Effector memory CD4-positive, alpha-beta T cell (primary cell): ENCODE results near the gene SNAP25.

Experiments used
- DNase-seq, 3 donors: peaks; one replicate each; pipeline ENCODE4 v3.0.0-alpha.2; 2020
- H3K27ac ChIP-seq: 2 replicates; pipeline ENCODE4 v1.7.0; 2013; ENCODE audit warnings: mild to moderate bottlenecking, low read length, moderate library complexity; ENCODE audit not compliant: insufficient read depth, poor library complexity, severe bottlenecking
- H3K27me3 ChIP-seq: replicated peaks from 2 replicates; pipeline ENCODE4 v1.7.0; 2013; ENCODE audit warnings: mild to moderate bottlenecking, low read length; ENCODE audit not compliant: insufficient read depth, control insufficient read depth, poor library complexity, severe bottlenecking
- H3K36me3 ChIP-seq: 2 replicates; pipeline ENCODE4 v1.7.0; 2013; ENCODE audit warnings: mild to moderate bottlenecking, low read length, moderate library complexity; ENCODE audit not compliant: control insufficient read depth, insufficient read depth
- H3K4me1 ChIP-seq: 2 replicates; pipeline ENCODE4 v1.7.0; 2013; ENCODE audit warnings: low read length, mild to moderate bottlenecking; ENCODE audit not compliant: control insufficient read depth, insufficient read depth, poor library complexity, severe bottlenecking
- H3K4me3 ChIP-seq: 2 replicates; pipeline ENCODE4 v1.7.0; 2013; ENCODE audit warnings: low read length, low read depth, mild to moderate bottlenecking; ENCODE audit not compliant: insufficient read depth, poor library complexity, severe bottlenecking
- H3K9me3 ChIP-seq: 2 replicates; pipeline ENCODE4 v1.7.0; 2013; ENCODE audit warnings: mild to moderate bottlenecking, low read length, moderate library complexity; ENCODE audit not compliant: control insufficient read depth

SNAP25 gene

GRCh38 chr20:10260316-10260715, 41.7 kb downstream of the SNAP25 start:
- Histone ChIP-seq H3K27me3 (no peaks in the 10 kb centered on the region), H3K9me3 (no peaks in the 10 kb centered on the region), H3K27ac (no peak overlapping the region), H3K36me3 (no peaks in the 10 kb centered on the region), H3K4me1 (no peaks in the 10 kb centered on the region), H3K4me3 (no peak overlapping the region)
- DNase-seq: no peak

GRCh38 chr20:10261702-10262101, 43.1 kb downstream of the SNAP25 start:
- no peaks in the 10 kb centered on the region for H3K9me3 ChIP-seq
- no peaks in the 10 kb centered on the region for H3K36me3 ChIP-seq
- no peak for DNase-seq
- H3K27me3 ChIP-seq: no peaks in the 10 kb centered on the region
- H3K27ac ChIP-seq: no peak overlapping the region
- H3K4me1 ChIP-seq: no peaks in the 10 kb centered on the region
- no peak overlapping the region for H3K4me3 ChIP-seq

GRCh38 chr20:10263385-10264165, 44.9 kb downstream of the SNAP25 start:
- H3K4me3 ChIP-seq: no peak overlapping the region
- no peaks in the 10 kb centered on the region for H3K36me3 ChIP-seq
- H3K9me3 ChIP-seq: no peaks in the 10 kb centered on the region
- no peak for DNase-seq
- H3K27me3 ChIP-seq: no peaks in the 10 kb centered on the region
- no peak overlapping the region for H3K27ac ChIP-seq
- H3K4me1 ChIP-seq: no peaks in the 10 kb centered on the region

GRCh38 chr20:10264166-10264558, 45.5 kb downstream of the SNAP25 start:
- Histone ChIP-seq H3K27ac (no peak overlapping the region), H3K4me1 (no peaks in the 10 kb centered on the region), H3K36me3 (no peaks in the 10 kb centered on the region), H3K9me3 (no peaks in the 10 kb centered on the region), H3K27me3 (no peaks in the 10 kb centered on the region), H3K4me3 (no peak overlapping the region)
- DNase-seq: no peak

GRCh38 chr20:10268636-10269035, 50.0 kb downstream of the SNAP25 start:
- DNase-seq: no peak
- no peaks in the 10 kb centered on the region for H3K27me3 ChIP-seq
- no peaks in the 10 kb centered on the region for H3K4me1 ChIP-seq
- H3K4me3 ChIP-seq: no peak overlapping the region
- no peak overlapping the region for H3K27ac ChIP-seq
- no peaks in the 10 kb centered on the region for H3K36me3 ChIP-seq
- no peaks in the 10 kb centered on the region for H3K9me3 ChIP-seq

- H3K9me3 ChIP-seq: no peaks in the 10 kb centered on the region
- H3K4me1 ChIP-seq: no peaks in the 10 kb centered on the region
- H3K27me3 ChIP-seq: no peaks in the 10 kb centered on the region
- no peak overlapping the region for H3K4me3 ChIP-seq
- no peak for DNase-seq
- no peaks in the 10 kb centered on the region for H3K36me3 ChIP-seq
- no peak overlapping the region for H3K27ac ChIP-seq
These were observed 52.0 kb downstream of the SNAP25 start for GRCh38 chr20:10270630-10271029.

- H3K4me1 ChIP-seq: no peaks in the 10 kb centered on the region
- H3K4me3 ChIP-seq: no peak overlapping the region
- H3K27ac ChIP-seq: no peak overlapping the region
- H3K9me3 ChIP-seq: no peaks in the 10 kb centered on the region
- no peaks in the 10 kb centered on the region for H3K27me3 ChIP-seq
- H3K36me3 ChIP-seq: no peaks in the 10 kb centered on the region
- DNase-seq: no peak
These were observed 53.0 kb downstream of the SNAP25 start for GRCh38 chr20:10271494-10272219.

GRCh38 chr20:10276878-10277580, 58.4 kb downstream of the SNAP25 start:
- H3K9me3 ChIP-seq: no peaks in the 10 kb centered on the region
- H3K27ac ChIP-seq: no peak overlapping the region
- no peaks in the 10 kb centered on the region for H3K27me3 ChIP-seq
- H3K4me1 ChIP-seq: no peaks in the 10 kb centered on the region
- DNase-seq: no peak
- H3K4me3 ChIP-seq: no peak overlapping the region
- H3K36me3 ChIP-seq: no peaks in the 10 kb centered on the region

- H3K9me3 ChIP-seq: no peaks in the 10 kb centered on the region
- no peak for DNase-seq
- no peaks in the 10 kb centered on the region for H3K27me3 ChIP-seq
- no peaks in the 10 kb centered on the region for H3K36me3 ChIP-seq
- no peaks in the 10 kb centered on the region for H3K4me1 ChIP-seq
- no peak overlapping the region for H3K27ac ChIP-seq
- H3K4me3 ChIP-seq: no peak overlapping the region
These were observed 59.0 kb downstream of the SNAP25 start for GRCh38 chr20:10277616-10278015.

- Histone ChIP-seq H3K4me1 (no peaks in the 10 kb centered on the region), H3K9me3 (no peaks in the 10 kb centered on the region), H3K36me3 (no peaks in the 10 kb centered on the region), H3K27ac (no peak overlapping the region), H3K4me3 (no peak overlapping the region), H3K27me3 (no peaks in the 10 kb centered on the region)
- no peak for DNase-seq
These were observed 59.8 kb downstream of the SNAP25 start for GRCh38 chr20:10278412-10278811.
